ENCODE data around the gene IL1RAP.
"Not testable (repeated sequence)": the region's sequence is repeated elsewhere in the genome, so short reads cannot be mapped to it uniquely, and the experiment has no call there.

The IL1RAP gene

GRCh38 chr3:190658106-190658505 lies 144.2 kb downstream of the IL1RAP start:
- no peak overlapping the region for H3K4me3 ChIP-seq (replicated peaks; ENCODE audit: low read depth, low read length)
- DNase-seq (ENCODE audit: low read depth), result no peak
- TF ChIP-seq CTCF (IDR thresholded peaks at IDR 0.05; ENCODE audit: low read length, missing control alignments), result no peak

GRCh38 chr3:190666821-190667220 lies 152.9 kb downstream of the IL1RAP start:
- no peak for DNase-seq (ENCODE audit: low read depth)
- no peak overlapping the region for H3K4me3 ChIP-seq (replicated peaks; ENCODE audit: low read depth, low read length)
- TF ChIP-seq CTCF (IDR thresholded peaks at IDR 0.05; ENCODE audit: low read length, missing control alignments), result no peak

- no peak for TF ChIP-seq CTCF (IDR thresholded peaks at IDR 0.05; ENCODE audit: low read length, missing control alignments)
- DNase-seq (ENCODE audit: low read depth), result peak; percentile 43
- no peak overlapping the region for H3K4me3 ChIP-seq (replicated peaks; ENCODE audit: low read depth, low read length)
These were observed 157.8 kb downstream of the IL1RAP start for GRCh38 chr3:190671658-190672057.

- no peak for TF ChIP-seq CTCF (IDR thresholded peaks at IDR 0.05; ENCODE audit: low read length, missing control alignments)
- H3K4me3 ChIP-seq (replicated peaks; ENCODE audit: low read depth, low read length), result no peak overlapping the region
- peak; percentile 31 for DNase-seq (ENCODE audit: low read depth)
These were observed 159.3 kb downstream of the IL1RAP start for GRCh38 chr3:190673148-190673547.

GRCh38 chr3:190676481-190676880 lies 162.6 kb downstream of the IL1RAP start:
- no peak overlapping the region for H3K4me3 ChIP-seq (replicated peaks; ENCODE audit: low read depth, low read length)
- no peak for TF ChIP-seq CTCF (IDR thresholded peaks at IDR 0.05; ENCODE audit: low read length, missing control alignments)
- peak; percentile 16 for DNase-seq (ENCODE audit: low read depth)

- no peak overlapping the region for H3K4me3 ChIP-seq (replicated peaks; ENCODE audit: low read depth, low read length)
- no peak for DNase-seq (ENCODE audit: low read depth)
- no peak for TF ChIP-seq CTCF (IDR thresholded peaks at IDR 0.05; ENCODE audit: low read length, missing control alignments)
These were observed 163.1 kb downstream of the IL1RAP start for GRCh38 chr3:190677001-190677400.

- H3K4me3 ChIP-seq (replicated peaks; ENCODE audit: low read depth, low read length); DNase-seq (ENCODE audit: low read depth): not testable (repeated sequence)
These were observed 164.0 kb downstream of the IL1RAP start for GRCh38 chr3:190677868-190678267.

- H3K4me3 ChIP-seq (replicated peaks; ENCODE audit: low read depth, low read length), result no peak overlapping the region
- no peak for TF ChIP-seq CTCF (IDR thresholded peaks at IDR 0.05; ENCODE audit: low read length, missing control alignments)
- no peak for DNase-seq (ENCODE audit: low read depth)
These were observed 166.8 kb downstream of the IL1RAP start for GRCh38 chr3:190680691-190681090.

All from fibroblast of pulmonary artery (primary cell).